HG03045 (cell line): ENCODE measurements around the gene GMDS.
"Not testable (repeated sequence)": the region's sequence is repeated elsewhere in the genome, so short reads cannot be mapped to it uniquely, and the experiment has no call there.

Experiments used
- ATAC-seq: cut with Tn5 transposase; IDR thresholded peaks from one replicate; pipeline ENCODE4 v1.9.1; 2021; ENCODE audit warnings: mild to moderate bottlenecking, moderate library complexity; ENCODE audit not compliant: unreplicated experiment

Gene GMDS

DNA sequence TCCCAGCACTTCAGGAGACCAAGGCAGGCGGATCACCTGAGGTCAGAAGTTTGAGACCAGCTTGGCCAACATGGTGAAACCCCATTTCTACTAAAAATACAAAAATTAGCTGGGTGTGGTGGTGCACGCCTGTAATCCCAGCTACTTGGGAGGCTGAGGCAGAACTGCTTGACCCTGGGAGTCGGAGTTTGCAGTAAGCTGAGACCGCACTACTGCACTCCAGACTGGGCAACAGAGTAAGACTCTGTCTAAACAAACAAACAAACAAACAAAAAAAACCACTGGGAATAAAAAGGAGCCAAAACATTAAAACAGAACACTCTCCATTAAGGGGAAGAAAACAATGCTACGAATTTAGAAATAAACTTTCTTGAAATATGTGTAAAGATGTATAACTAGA is 576.9 kb downstream of the GMDS start:
- ATAC-seq: not testable (repeated sequence)

GRCh38 chr6:1667805-1668175 is 577.6 kb downstream of the GMDS start:
- ATAC-seq: no peak

DNA sequence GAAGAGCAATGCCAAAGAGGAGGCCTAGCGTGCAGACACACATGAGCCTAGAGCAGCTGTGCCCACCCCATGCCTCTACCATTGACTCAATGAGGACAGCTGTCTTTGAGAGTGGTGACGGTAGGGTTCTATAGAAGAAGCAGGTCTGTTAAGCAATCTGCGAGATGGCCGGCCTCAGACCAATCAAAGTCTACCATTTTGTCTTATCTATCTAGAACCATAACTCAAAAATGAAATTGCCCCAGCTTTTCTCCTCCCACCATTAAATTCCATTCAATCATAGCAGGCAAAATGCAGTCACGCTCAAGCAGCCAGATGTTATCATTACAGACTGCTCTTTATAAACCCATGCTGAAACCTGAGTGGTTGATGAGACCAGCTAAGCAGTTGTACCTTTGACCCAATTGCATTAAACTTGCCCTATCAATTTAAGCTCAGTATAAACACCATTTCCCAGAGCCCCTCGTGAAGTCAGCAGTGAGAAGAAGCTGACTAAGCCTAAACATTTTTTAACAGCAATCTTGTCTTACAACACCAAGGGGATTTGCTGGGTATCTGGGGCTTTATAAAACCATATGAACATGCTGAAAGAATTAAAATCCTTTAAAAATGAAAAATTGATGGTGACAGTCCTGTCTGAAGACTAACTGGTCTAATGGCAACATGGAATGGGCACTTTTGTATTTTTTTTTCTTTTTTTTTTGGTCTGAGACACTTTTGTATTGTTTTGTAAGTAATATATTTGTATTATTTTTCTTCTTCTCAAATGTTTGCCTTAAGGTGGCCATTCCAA is 578.2 kb downstream of the GMDS start:
- no peak for ATAC-seq

- no peak for ATAC-seq
Observed at GRCh38 chr6:1665214-1665613, 580.2 kb downstream of the GMDS start.

GRCh38 chr6:1664329-1664728 is 581.1 kb downstream of the GMDS start:
- no peak for ATAC-seq

- no peak for ATAC-seq
Observed at GRCh38 chr6:1663511-1663910, 581.9 kb downstream of the GMDS start.

DNA sequence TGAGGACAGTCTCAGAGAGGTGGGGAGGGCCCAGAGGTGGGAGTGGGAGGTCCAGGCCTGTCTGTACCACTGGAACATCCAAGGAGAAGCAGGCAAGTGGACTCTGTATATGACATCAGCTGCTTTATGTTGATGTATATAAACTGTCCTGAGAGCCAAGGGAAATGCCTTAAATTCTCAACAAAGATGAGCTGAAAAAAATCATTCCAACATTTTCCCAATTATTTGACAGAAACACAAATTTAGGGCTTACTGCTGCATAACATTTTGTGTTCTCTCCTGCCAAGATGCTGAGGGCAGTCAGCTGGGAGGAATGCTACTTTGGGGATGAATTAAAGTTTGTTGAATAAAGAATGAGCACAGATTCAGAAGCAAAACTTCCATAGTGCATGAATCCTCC is 582.9 kb downstream of the GMDS start:
- ATAC-seq: no peak

GRCh38 chr6:1659816-1660215 is 585.6 kb downstream of the GMDS start:
- ATAC-seq: no peak

GRCh38 chr6:1658212-1659005 is 587.0 kb downstream of the GMDS start:
- ATAC-seq: no peak

GRCh38 chr6:1657771-1658165 is 587.6 kb downstream of the GMDS start:
- no peak for ATAC-seq

GRCh38 chr6:1657116-1657770 is 588.2 kb downstream of the GMDS start:
- no peak for ATAC-seq

DNA sequence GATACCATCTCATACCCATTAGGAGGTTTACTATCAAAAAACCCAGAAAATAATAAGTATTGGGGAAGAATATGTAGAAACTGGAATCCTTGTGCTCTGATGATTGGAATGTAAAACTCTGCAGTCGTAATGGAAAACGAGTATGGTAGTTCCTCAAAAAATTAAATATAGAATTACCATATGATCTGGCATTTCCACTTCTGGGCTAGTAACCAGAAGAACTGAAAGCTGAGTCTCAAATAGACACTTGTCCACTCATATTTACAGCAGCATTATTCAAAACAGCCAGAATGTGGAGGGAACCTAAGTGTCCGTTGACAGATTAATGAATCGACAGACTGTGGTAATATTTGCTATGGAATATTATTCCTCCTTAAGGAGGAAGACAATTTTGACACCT is 591.4 kb downstream of the GMDS start:
- ATAC-seq: no peak

GRCh38 chr6:1652842-1653241 is 592.6 kb downstream of the GMDS start:
- ATAC-seq: no peak

- ATAC-seq: no peak
Observed at GRCh38 chr6:1651362-1651761, 594.0 kb downstream of the GMDS start.

DNA sequence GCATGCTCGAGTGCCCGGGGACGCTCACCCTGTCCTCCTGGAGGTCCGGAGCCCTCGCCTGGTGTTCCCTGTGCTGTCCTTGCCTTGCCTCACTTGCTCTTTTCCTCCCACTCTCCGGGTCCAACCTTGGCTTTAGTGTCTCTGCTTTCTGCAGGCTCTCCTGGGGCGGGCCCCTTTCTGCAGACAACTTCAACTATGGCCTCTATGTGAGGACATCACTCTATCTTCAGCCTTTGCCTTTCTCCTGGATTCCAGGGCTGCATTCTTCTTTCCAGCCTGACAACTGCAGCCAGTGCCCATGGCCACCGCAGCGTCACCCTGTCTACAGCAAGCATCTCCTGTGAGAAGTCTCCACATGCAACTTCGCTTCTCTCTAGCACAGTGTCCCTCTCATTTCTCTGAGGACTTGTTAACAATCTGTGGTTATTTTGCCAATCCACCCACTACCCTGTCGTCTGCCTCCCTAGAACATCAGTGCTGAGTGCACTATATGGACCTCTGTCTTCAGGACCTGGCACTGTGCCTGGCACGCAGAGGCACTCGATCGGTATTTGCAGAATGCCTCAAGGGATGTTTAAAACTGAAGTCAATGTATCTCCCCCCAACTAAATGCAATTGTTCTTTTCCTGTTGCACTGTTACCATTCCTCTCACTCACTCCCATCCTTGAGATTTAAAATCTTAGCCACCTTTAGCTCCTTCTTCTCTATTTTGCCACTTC is 599.8 kb downstream of the GMDS start:
- no peak for ATAC-seq

DNA sequence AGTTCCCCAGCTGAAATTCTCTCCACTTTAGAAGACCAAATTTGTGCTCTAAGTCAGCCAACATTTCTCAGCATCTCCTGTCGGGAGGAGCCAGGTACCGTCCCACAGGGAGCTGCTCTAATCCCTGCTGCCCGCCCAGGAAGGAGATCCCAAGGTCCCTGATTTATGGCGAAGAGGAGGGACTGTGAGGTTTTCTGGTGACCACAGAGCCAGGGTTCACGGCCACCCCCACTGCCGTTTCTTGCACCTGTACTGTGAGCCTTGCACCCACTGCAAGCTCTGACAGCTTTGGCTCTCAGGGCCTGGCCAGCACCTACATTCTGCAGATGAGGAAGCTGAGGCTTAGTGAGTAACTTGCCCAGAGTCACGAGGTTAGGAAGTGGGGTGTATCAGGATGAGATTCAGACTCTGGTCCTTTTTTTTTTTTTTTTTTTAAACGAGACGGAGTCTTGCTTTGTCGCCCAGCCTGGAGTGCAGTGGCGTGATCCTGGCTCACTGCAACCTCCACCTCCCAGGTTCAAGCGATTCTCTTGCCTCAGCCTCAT is 600.8 kb downstream of the GMDS start:
- no peak for ATAC-seq

GRCh38 chr6:1643830-1644445 is 601.5 kb downstream of the GMDS start:
- ATAC-seq: no peak

GRCh38 chr6:1643111-1643510 is 602.3 kb downstream of the GMDS start:
- ATAC-seq: no peak

- ATAC-seq: no peak
Observed at GRCh38 chr6:1641343-1641885, 604.0 kb downstream of the GMDS start.

GRCh38 chr6:1640476-1640875 is 604.9 kb downstream of the GMDS start:
- ATAC-seq: no peak
